B cell (primary cell): Measurements from ENCODE around the gene MYH7.
"Not testable (repeated sequence)": the region's sequence is repeated elsewhere in the genome, so short reads cannot be mapped to it uniquely, and the experiment has no call there.

Source experiments
- CTCF ChIP-seq: fragments of 200-600 bp; IDR thresholded peaks from one replicate; pipeline ENCODE4 v1.8.0; 2022; ENCODE audit warnings: antibody characterized with exemption, mild to moderate bottlenecking
- EZH2 ChIP-seq: IDR thresholded peaks from 2 replicates; pipeline ENCODE4 v1.6.1; 2012; ENCODE audit warnings: borderline replicate concordance, low read depth, mild to moderate bottlenecking, moderate library complexity, low read length; ENCODE audit not compliant: insufficient read depth, poor library complexity, severe bottlenecking

- not testable (repeated sequence) for TF ChIP-seq CTCF, EZH2
These were observed 45.6 kb downstream of the MYH7 start for GRCh38 chr14:23389871-23390270.
